Stimulated activated CD4-positive, alpha-beta T cell treated with anti-CD3 and anti-CD28 coated beads, Interleukin-12 subunit alpha, Interleukin-12 subunit beta, amount 100 ng/mL, for 4 hours (primary cell): ENCODE measurements around the gene HSPA1A.
"Not testable (repeated sequence)": the region's sequence is repeated elsewhere in the genome, so short reads cannot be mapped to it uniquely, and the experiment has no call there.

Source experiments
- DNase-seq: peaks from one replicate; pipeline ENCODE4 v3.0.0-alpha.2; 2020

HSPA1A gene

DNA sequence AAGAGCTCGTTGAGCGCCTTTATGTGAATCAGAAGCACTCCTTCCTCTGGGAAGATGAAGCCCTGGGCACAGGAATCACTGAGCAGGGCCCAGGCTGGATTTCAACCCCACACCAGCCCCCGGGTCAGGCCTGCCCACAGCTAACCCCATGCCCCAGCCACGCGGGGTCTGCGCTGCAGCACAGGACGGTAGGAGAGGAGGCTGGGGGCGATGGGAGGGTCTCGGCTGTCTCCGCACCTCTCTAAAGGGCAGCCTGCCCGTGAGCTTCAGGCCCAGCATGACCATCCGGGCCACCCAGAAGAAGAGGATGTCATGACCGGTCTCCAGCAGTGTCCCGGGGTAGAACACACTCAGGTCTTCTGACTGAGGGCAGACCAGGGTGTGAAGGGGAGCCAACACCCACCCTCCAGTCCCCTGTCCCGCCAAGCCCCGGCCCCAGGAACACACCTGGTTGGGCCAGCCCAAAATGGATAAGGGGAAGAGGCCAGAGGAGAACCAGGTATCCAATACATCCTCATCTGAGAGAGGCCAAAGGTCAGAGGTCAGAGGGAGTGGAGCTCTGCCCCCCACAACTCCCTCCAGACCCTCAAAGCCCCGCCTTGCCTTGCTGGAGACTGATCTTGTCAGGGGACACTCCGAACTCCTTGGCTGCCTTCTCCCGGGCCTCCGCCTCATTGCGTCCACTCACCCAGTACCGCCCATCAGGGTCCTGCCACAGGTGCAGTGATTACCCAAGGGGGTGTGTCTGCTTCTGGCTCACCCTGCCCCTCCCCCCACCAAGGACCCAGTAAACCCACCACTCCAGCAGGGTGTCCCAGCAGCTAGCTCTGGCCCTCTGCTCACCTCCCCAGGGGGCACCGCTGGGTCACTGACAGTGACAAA, 33.9 kb upstream of the HSPA1A start:
- no peak for DNase-seq

DNA sequence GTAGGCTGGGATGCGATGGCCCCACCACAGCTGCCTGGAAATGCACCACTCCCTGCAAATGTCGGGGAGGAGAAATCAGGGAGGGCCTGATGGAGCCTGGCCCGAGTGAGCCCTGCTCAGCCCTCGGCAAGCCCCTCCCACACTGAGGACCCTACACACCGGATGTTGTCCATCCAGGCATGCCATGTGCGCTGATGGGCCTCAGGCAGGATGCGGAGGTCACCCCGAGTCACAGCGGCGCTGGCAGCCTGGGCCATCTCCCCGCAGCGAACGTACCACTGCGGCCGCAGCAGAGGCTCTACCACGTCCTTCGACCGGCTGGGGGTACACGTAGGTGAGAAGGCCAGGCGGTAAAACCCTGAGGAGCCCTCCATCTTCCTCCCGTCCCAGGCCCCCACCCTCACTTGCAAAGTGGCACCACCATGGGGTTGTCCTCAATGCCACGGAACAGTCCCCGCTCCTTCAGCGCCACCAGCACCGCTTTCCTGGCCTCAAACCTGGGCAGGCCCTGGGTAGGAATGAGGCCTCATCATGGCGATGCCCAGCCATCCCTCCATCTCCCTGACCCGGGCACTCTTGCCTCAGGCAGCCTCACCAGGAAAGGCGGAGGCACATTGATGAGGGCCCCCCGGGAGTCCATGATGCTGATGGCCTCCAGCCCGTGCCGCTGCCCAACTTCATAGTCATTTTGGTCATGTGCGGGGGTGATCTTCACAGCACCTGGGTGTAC, 33.1 kb upstream of the HSPA1A start:
- no peak for DNase-seq

DNA sequence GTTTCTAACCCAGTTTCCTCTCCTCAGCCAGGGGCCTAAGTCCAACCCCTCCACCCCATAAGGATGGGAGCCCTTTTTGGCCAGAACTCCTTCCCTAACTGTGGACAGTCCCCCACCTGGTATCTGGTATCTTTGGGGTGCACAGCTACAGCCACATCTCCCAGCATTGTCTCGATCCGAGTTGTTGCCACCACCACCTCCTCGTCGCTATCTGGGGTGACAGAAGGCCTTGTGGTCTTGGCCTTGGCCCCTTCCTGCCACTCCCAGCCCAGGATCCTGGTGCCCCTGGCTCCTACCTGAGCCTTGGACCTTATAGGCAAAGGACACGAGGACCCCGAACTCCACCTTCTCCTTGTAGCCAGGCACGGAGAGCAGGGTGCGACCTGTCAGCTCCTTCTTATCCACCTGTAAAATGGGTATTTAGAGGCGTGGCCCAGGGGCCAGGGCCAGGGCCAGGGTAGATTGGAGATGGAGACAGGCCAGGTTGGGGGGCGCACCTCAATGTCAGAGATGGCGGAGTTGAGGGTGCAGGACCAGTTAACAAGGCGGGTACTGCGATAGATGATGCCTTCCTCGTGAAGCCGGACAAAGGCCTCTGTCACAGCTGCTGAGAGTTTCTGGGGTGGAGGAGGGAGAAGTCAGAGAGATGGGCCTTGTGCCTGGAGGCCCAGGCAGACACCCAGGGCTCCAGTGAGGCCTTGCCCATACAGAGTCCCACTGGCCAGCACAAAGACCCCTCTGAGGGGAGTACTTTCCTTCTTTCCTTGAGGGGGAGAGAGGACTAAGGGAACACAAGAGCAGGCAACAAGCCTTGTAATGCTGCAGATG, 31.0 kb upstream of the HSPA1A start:
- DNase-seq = no peak

DNA sequence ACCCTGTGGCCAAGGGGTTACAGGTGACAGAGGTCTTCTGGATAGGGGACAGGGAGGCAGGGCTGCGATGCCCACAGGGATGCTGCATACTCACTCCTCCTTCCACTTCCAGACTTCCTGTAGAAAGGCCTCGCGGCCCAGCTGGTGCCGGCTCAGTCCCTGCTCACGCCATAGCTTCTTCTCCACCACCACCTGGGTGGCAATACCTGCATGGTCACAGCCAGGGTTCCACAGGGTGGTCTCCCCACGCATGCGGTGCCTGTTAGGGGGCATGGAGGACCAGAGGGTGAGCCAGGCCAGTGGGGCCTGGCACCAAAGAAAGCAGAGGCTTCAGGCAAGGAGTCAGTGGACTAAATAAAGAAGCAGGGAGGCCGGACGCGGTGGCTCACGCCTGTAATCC, 29.9 kb upstream of the HSPA1A start:
- DNase-seq = no peak

DNA sequence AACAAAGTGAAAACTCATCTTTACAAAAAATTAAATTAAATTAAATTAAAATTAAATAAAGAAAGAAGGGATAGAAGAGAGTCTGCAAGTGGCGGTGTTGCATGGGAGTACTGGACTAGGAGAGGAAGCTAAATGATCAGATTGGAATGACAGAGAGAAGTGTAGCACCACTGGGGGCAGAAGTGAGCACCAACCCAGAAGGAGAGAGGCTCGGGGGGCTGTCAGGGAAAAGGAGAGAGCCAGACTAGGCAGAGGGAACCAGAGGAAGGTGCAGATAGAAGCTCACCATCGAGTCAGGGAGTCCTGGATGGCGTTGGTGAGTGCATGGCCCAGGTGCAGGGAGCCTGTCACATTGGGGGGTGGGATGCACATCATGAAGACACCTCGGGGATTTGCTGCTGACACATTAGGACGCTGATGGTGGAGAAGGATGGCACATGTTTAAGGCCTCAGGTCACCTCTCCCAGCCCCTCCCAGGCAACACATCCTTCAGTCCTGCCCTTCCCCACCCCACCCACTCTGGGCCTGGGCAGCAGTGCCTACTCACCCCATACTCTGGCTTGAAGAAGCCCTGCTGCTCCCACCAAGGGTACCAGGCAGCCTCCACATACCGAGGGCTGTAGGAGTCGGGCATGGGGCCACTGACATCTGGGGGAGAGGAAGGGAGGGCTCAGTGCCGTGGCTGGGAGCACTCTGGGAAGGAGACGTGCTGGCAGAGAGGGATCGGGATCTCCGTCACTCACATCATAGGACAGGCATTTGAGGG, 23.8 kb upstream of the HSPA1A start:
- DNase-seq = no peak

DNA sequence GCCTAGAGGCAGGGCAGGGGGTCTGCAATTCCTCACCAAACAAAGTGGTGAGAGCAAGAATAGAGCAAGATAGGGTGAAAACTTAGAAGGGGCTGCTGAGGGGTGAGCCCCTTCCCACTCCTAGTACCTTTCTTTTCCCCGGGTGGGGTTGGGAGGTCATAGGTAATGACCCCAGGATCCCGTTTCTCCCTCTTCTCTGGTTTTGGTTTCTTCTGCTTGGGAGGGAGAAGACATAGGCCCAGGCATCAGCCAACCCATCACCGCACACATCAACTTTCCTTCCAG, 23.3 kb upstream of the HSPA1A start:
- DNase-seq = no peak

DNA sequence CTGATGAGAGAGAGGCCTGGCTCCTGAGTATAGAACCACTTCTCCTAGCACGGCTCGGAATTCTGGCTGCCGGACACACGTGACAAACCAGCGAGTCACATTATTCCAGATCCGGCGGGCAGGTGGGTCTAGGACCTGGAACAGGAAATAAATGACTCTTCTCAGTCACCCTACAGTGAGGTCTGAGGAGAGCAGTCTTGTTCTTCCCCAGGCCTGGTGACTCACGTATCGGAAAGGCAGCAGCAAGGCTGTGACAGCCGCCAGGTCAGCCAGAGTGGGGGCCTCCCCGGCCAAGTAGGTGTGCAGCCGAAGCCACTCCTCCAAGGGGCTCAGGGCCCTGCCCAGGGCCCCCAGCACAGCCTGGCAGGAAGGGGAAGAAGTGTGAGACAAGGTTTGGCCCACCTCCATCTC, 22.6 kb upstream of the HSPA1A start:
- no peak for DNase-seq

DNA sequence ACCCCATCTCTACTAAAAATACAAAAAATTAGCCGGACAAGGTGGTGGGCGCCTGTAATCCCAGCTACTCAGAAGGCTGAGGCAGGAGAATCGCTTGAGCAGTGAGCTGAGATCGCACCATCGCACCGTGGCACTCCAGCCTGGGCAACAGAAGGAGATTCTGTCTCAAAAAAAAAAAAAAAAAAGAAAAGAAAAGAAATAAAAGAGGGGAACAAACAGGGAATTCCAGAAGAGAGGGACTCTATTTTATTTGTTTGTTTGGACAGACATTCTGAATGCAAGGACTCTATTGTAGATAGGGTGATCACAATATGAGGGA, 21.5 kb upstream of the HSPA1A start:
- not testable (repeated sequence) for DNase-seq

DNA sequence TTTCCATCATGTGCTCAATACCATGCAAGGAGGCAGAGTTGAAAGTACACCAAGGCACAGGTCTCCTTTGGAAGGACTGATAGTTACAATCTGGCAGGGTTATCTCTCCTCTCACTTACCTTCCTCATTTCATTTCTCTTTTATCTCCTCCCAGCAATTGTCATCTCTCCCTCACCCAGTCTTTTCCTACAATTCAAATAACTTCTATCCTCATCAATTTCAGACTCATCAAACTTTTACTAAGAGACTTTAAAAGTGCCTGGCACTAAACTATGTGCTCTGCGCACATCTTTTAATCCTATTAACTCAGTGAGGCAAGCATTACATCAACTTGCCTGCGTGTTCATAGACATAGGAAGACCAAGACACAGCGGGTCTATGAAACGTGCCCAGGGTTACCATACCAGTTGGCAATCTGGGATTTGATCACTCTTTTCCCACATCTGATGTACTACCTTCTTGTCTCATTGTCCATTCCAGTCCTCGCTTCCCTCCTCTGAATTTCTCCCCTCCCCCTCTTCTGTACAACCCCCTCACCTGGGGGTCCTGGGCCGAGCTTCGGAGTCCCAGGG, 21.0 kb upstream of the HSPA1A start:
- DNase-seq = no peak

DNA sequence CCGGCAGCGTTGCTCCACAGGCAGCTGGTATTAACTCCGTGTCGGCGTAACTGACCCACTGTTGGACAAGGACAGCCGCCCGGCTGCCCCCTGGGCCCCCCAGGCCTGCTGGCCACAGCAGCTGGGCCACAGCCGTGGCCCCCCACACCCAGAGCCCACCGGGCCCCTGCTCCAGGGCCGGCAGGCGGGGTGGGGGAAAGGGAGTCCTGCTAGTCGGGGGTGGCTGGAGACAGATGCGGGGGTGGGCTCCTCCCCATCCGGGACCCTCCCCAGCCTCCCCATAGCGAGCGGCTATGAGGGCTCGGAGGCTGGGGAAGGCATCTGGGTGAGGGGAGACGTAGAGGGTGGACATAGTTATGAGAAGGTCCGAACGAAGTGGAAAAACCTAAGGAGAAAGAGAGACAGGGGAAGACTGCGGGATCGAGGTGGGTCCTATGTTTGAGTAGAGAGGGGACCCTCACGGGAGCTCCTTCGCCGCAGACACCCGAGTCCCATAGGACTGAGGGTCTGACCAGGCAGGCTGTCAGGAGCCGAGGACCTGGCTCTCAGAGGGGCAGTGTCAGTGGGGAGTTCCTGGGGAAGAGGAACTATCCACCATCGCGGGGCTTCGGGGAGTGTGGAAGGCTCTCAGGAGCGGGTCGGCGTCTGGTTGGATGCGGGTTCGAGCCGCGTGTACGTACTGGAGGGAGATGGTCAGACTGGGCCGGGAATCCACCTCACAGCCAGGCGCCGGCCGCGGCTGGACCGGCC, 20.3 kb upstream of the HSPA1A start:
- no peak for DNase-seq

DNA sequence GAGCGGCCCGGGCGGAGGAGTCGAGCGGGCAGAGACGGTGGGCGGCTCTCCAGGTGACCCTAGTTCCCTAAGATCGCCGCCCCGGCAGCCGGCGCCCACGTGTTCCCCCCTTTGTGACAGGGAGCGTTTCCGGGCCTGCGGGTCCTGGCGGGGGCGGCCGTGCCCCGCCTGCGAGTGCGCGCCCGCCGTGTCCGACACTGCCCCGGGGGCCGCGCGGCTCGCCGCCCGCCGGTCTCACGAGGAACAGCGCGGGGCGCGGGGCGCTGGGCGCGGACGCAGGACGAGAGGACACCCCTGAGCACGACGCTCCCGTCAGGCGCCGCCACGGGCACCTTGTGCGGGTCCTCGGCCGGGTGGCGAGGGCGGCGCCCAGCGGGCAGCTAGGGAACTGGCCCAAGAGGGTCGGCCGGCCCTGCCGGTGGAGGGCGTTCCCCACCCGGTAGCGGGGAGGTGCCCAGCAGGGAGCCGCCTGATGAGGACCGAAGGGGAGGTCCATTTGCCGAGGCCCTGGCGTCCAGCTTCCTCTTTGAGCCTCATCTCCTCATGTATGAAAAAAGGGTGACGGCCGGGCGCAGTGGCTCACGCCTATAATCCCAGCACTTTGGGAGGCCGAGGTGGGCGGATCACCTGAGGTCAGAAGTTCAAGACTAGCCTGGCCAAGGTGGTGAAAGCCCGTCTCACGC, 19.6 kb upstream of the HSPA1A start, which contains the start of gene VARS1:
Gene VARS1, minus strand, starts transcription at position 137 of the 683 bp plus-strand sequence. CDS start 535 bp downstream, outside the sequence.
- peak; percentile 79 for DNase-seq

DNA sequence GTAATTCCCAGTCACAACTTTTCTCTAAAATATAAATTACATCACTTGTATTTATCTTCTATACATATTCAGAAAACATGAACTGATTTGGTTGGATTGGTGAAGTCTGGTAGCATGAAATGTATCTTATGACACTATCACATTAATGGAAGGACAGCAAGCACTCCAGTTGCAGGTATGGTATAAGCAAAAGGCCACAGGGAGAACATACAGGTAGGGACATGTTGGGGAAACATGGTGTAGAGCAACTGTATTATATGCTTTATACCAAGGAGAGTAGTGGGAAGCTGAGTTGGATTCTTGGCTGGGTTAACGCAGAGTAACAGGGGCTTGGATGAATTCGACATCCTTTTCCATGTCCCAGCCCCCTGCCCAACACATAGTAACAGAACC, 18.4 kb upstream of the HSPA1A start:
- no peak for DNase-seq

DNA sequence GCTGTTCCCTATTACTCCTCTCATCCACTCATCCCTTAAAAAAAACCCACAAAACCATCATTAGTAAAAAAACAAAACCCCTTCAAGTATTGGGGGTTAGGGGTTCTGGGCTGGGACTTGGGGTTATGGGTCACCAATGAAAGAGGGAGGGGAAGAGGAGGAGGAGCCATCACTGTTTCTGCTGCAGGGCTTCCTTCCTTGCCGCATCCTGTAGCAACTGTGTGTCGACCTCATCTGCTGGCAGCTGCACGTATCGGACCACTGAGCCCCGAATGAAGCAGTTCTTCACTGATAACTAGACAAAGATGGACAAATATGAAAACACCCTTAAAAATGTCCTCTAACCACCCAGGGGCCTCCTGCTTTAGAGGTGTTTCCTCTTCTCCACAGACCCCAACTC, 17.8 kb upstream of the HSPA1A start:
- DNase-seq = no peak

DNA sequence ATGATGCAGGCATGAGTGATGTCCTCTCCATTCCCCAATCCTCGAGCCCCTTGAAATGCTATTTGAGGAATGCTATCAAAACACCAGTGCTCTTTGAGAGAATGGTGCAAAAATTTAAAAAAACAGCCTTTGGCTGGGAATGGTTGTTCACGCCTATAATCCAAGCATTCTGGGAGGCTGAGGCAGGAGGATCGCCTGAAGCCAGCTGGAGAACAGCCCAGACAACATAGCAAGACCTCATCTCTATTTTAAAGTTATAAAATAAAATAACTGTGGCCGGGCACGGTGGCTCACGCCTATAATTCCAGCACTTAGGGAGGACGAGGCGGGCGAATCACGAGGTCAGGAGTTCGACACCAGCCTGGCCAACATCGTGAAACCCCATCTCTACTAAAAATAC, 15.6 kb upstream of the HSPA1A start:
- DNase-seq = no peak

DNA sequence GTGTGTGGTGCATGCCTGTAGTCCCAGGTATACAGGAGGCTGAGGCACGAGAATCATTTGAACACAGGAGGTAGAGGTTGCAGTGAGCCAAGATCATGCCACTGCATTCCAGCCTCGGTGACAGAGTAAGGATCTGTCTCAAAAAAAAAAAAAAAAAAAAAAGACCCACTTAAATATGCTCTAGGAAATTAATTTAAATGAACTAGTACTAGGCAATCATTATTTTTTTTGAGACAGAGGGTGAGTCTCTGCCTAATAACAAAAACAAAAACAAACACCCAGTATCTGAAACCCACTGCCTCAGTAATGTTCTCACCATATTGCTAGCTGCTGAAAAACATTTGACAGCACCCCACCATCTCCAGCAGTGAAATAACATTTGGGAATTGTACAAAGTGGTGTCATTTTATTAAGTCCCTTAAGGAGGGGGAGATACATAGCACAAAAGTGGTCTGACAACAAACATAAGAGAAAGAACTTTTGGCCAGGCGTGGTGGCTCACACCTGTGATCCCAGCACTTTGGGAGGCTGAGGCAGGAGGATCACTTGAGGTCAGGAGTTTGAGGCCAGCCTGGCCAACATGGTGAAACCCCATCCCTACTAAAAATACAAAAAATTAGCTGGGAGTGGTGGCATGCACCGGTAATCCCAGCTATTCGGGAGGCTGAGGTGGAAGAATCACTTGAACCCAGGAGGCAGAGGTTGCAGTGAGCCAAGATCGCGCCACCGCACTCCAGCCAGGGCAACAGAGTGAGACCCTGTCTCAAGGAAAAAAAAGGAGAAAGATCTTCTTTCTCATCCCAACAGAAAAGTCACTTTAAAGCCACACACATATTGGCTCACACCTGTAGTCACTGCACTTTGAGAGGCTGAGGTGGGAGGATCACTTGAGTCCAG, 14.1 kb upstream of the HSPA1A start:
- DNase-seq = not testable (repeated sequence)

DNA sequence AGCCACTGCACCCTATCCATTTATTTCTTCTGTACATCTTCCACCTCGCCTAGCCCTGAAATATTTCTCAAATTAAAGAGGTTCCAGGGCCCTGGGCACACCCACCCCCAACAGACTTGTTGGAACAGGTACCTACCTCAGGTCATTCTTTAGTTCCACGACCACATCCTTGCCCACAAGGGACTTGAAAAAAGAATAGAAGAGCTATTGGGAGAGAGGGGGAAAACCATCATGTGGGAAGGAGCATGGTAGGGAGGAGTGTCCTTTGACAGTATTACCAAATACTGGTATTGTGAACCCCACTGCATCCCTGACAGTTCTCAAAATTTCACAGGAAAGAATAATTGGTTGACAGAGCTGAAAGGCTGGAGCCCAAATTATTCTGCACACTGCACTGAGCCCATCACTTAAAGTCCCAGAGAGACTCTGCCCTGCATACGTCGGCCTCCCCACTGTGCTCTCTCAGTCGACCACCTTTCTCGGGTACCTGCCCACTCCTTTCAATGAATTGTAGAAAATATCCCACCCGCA, 9.3 kb upstream of the HSPA1A start:
- DNase-seq = no peak

DNA sequence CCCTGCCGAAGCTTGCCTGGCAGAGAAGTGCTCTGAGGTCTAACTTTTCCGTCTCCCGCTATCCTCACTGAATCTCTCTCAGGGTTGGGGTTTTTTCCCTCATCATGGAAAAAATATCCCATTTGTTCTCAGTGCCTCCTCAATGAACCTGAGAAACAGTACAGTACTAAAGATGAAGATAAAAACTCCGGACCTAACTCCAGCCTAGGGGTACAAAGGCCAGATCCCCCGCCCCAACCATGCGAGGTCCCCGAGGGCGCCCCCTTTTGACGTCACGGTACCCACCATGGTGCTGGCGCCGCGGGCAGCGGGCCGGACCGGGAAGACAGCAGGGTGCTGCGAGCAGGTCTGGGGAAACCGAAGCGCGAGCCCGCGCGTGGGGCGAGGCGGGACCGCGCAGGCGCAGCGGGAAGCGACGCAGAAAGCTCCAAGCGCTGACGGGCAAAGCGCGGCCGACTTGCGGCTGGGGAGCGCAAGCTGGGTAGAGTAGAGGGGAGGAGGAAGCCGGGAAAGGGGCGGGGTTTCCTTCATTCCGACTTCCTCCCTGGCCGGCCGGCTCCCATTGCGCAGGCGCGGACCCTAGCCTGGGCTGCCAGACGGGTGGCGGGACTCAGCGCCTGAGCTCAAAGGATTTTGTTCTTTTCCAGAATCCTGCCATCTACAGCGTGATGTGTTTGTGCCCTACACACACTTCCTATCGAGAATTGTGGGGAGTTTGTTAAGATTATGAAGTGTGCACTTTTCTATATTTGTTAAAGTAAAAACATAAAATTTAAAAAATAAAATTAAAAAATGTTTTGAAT, 8.7 kb upstream of the HSPA1A start, which contains the start of gene LSM2:
Gene LSM2, minus strand, starts transcription at position 497 of the 803 bp plus-strand sequence. Its CDS starts 209 bp downstream, at position 288.
- DNase-seq = peak; percentile 96

DNA sequence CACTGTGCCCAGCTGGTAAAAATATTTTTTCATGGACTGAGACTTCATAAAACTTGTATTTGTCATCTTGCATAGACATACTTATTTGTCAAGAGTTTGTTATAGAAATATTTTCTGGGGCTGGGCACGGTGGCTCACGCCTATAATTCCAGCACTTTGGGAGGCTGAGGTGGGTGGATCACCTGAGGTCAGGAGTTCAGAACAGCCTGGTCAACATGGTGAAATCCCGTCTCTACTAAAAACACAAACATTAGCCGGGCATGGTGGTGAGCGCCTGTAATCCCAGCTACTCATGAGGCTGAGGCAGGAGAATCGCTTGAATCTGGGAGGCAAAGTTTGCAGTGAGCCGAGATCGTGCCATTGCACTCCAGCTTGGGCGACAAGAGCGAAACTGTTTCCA, 6.7 kb upstream of the HSPA1A start:
- DNase-seq = not testable (repeated sequence)

DNA sequence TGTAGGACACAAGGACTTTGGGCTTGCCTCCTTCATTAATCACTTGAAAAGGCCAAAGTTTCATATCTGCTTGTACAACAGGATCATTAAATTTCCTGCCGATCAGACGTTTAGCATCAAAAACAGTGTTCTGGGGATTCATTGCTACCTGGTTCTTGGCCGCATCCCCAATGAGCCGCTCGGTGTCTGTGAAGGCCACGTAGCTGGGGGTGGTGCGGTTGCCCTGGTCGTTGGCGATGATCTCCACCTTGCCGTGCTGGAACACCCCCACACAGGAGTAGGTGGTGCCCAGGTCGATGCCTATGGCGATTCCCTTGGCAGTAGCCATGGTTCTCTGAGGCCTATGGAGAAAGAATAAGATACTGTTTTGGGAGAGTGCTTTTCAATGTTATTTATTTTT, 3.7 kb upstream of the HSPA1A start:
- no peak for DNase-seq
